SK-N-MC (cell line): Measurements from ENCODE around the gene ZC3H12C.
"Not testable (repeated sequence)": the region's sequence is repeated elsewhere in the genome, so short reads cannot be mapped to it uniquely, and the experiment has no call there.

Source experiments
- DNase-seq: peaks from one replicate; pipeline ENCODE4 v3.0.0-alpha.2; 2011; ENCODE audit warnings: low read depth, low spot score
- H3K27ac ChIP-seq: fragments of 200-600 bp; sonication (generic); 2 replicates; pipeline ENCODE4 v1.5.1; 2016; ENCODE audit warnings: mixed run types
- H3K36me3 ChIP-seq: fragments of 200-600 bp; sonication (generic); 2 replicates; pipeline ENCODE4 v1.6.1; 2017; ENCODE audit warnings: antibody characterized with exemption, low read length, mixed read lengths; ENCODE audit not compliant: insufficient read depth
- H3K4me3 ChIP-seq: fragments of 200-600 bp; sonication (generic); 2 replicates; pipeline ENCODE4 v1.5.1; 2016
- H3K9ac ChIP-seq: fragments of 200-600 bp; sonication (generic); 2 replicates; pipeline ENCODE4 v1.8.0; 2017; ENCODE audit warnings: mixed run types, mixed read lengths; ENCODE audit not compliant: insufficient read length
- H3K9me3 ChIP-seq: fragments of 200-600 bp; sonication (generic); 2 replicates; pipeline ENCODE4 v1.6.1; 2017; ENCODE audit warnings: low read depth, mild to moderate bottlenecking, antibody characterized with exemption, low read length, moderate library complexity, mixed read lengths
- EZH2 ChIP-seq: fragments of 200-600 bp; sonication (generic); IDR thresholded peaks from one replicate; pipeline ENCODE4 v1.6.1; 2017; ENCODE audit warnings: antibody characterized with exemption
- FOXP2 ChIP-seq: optimal IDR thresholded peaks from 2 replicates; pipeline ENCODE3; 2011; ENCODE audit warnings: mild to moderate bottlenecking, moderate library complexity; ENCODE audit not compliant: insufficient read depth; ENCODE audit errors: extremely low read length, control extremely low read depth
- POLR2AphosphoS5 ChIP-seq: IDR thresholded peaks from 2 replicates; pipeline ENCODE4 v1.6.1; 2012; ENCODE audit warnings: mild to moderate bottlenecking, low read depth, low read length, borderline replicate concordance

ZC3H12C gene

GRCh38 chr11:110061296-110061695 is 31.9 kb upstream of the ZC3H12C start:
- no peak for DNase-seq
- TF ChIP-seq POLR2AphosphoS5 (no peak), FOXP2 (no peak), EZH2 (no peak)
- H3K9ac ChIP-seq = no peak overlapping the region

GRCh38 chr11:110062247-110062646 is 30.9 kb upstream of the ZC3H12C start:
- H3K9ac ChIP-seq = no peak overlapping the region
- no peaks in the 10 kb centered on the region for H3K9me3 ChIP-seq
- H3K4me3 ChIP-seq = no peak overlapping the region
- H3K36me3 ChIP-seq = no peaks in the 10 kb centered on the region
- TF ChIP-seq FOXP2 (no peak), EZH2 (no peak), POLR2AphosphoS5 (no peak)
- no peak overlapping the region for H3K27ac ChIP-seq
- no peak for DNase-seq

More at GRCh38 chr11:110061296-110061695, 31.9 kb upstream of the ZC3H12C start:
- Histone ChIP-seq H3K36me3 (no peaks in the 10 kb centered on the region), H3K27ac (no peak overlapping the region), H3K4me3 (no peak overlapping the region), H3K9me3 (no peaks in the 10 kb centered on the region)

GRCh38 chr11:110065189-110065588 is 28.0 kb upstream of the ZC3H12C start:
- Histone ChIP-seq H3K9me3 (no peaks in the 10 kb centered on the region), H3K9ac (no peak overlapping the region), H3K36me3 (no peaks in the 10 kb centered on the region), H3K27ac (no peak overlapping the region), H3K4me3 (no peak overlapping the region)
- TF ChIP-seq EZH2 = no peak
- DNase-seq = no peak

- H3K4me3 ChIP-seq, DNase-seq, H3K27ac ChIP-seq, H3K9ac ChIP-seq, H3K36me3 ChIP-seq, H3K9me3 ChIP-seq: not testable (repeated sequence)
Measured at GRCh38 chr11:110068001-110068400, 25.2 kb upstream of the ZC3H12C start.

- TF ChIP-seq POLR2AphosphoS5 = peak; percentile 52; the same call in 1 of the 2 replicates
- TF ChIP-seq FOXP2 = peak; percentile 91
- no peak for TF ChIP-seq EZH2
- Histone ChIP-seq H3K4me3 (peak overlapping the region; percentile 56), H3K9ac (no peak overlapping the region), H3K27ac (peak overlapping the region; percentile 22; the same call in 1 of the 2 replicates), H3K9me3 (no peaks in the 10 kb centered on the region), H3K36me3 (no peaks in the 10 kb centered on the region)
- DNase-seq = peak; percentile 91
Measured at GRCh38 chr11:110069158-110069737, 23.9 kb upstream of the ZC3H12C start.

GRCh38 chr11:110070176-110070575 is 23.0 kb upstream of the ZC3H12C start:
- no peak overlapping the region for H3K9ac ChIP-seq
- H3K9me3 ChIP-seq = no peaks in the 10 kb centered on the region
- H3K36me3 ChIP-seq = no peaks in the 10 kb centered on the region
- TF ChIP-seq POLR2AphosphoS5 (no peak), FOXP2 (no peak), EZH2 (no peak)
- peak overlapping the region; percentile 73; the same call in 1 of the 2 replicates for H3K27ac ChIP-seq
- H3K4me3 ChIP-seq = peak overlapping the region; percentile 56; the same call in 1 of the 2 replicates
- DNase-seq = no peak

GRCh38 chr11:110071197-110071596 is 22.0 kb upstream of the ZC3H12C start:
- Histone ChIP-seq H3K4me3 (no peak overlapping the region), H3K36me3 (no peaks in the 10 kb centered on the region), H3K27ac (no peak overlapping the region), H3K9me3 (no peaks in the 10 kb centered on the region), H3K9ac (no peak overlapping the region)
- DNase-seq = no peak
- no peak for TF ChIP-seq EZH2
- TF ChIP-seq FOXP2 = no peak
- TF ChIP-seq POLR2AphosphoS5 = no peak

- Histone ChIP-seq H3K9me3 (no peaks in the 10 kb centered on the region), H3K9ac (no peak overlapping the region), H3K36me3 (no peaks in the 10 kb centered on the region), H3K27ac (no peak overlapping the region), H3K4me3 (no peak overlapping the region)
- TF ChIP-seq FOXP2 (no peak), POLR2AphosphoS5 (no peak), EZH2 (no peak)
- DNase-seq = no peak
Measured at GRCh38 chr11:110072930-110073329, 20.3 kb upstream of the ZC3H12C start.

GRCh38 chr11:110074499-110074898 is 18.7 kb upstream of the ZC3H12C start:
- Histone ChIP-seq H3K9ac (no peak overlapping the region), H3K4me3 (no peak overlapping the region), H3K27ac (no peak overlapping the region), H3K36me3 (no peaks in the 10 kb centered on the region), H3K9me3 (no peaks in the 10 kb centered on the region)
- TF ChIP-seq FOXP2 = no peak
- no peak for TF ChIP-seq EZH2
- TF ChIP-seq POLR2AphosphoS5 = no peak
- DNase-seq = no peak
